OCI-LY1 (cell line): ENCODE data around the gene LBH.

ENCODE experiments used
- H2AFZ ChIP-seq: fragments of 200-600 bp; sonication (generic), shearing (Covaris generic); 2 replicates; pipeline ENCODE4 v1.6.0; 2014; ENCODE audit warnings: antibody characterized with exemption, mild to moderate bottlenecking, low read length
- H3F3A ChIP-seq: fragments of 200-600 bp; sonication (generic), shearing (Covaris generic); 2 replicates; pipeline ENCODE4 v1.6.0; 2014; ENCODE audit warnings: mild to moderate bottlenecking, antibody characterized with exemption, low read length, moderate library complexity; ENCODE audit not compliant: insufficient read depth
- H3K27ac ChIP-seq: fragments of 200-600 bp; sonication (generic); 2 replicates; pipeline ENCODE4 v1.5.1; 2014; ENCODE audit warnings: low read length, mixed run types, mild to moderate bottlenecking, low read depth; ENCODE audit not compliant: poor library complexity, severe bottlenecking
- H3K27me3 ChIP-seq: fragments of 200-600 bp; sonication (generic); 2 replicates; pipeline ENCODE4 v1.6.0; 2014; ENCODE audit warnings: antibody characterized with exemption, mild to moderate bottlenecking, low read length, moderate library complexity; ENCODE audit not compliant: insufficient read depth
- H3K36me3 ChIP-seq: fragments of 200-600 bp; sonication (generic); 2 replicates; pipeline ENCODE4 v1.6.1; 2014; ENCODE audit warnings: mild to moderate bottlenecking, antibody characterized with exemption, low read length, moderate library complexity, mixed read lengths; ENCODE audit not compliant: insufficient read depth
- H3K4me1 ChIP-seq: fragments of 200-600 bp; sonication (generic); 2 replicates; pipeline ENCODE4 v1.5.1; 2014; ENCODE audit warnings: mild to moderate bottlenecking, low read length, moderate library complexity; ENCODE audit not compliant: insufficient read depth, severe bottlenecking
- H3K4me2 ChIP-seq: fragments of 200-600 bp; sonication (generic), shearing (Covaris generic); 2 replicates; pipeline ENCODE4 v1.6.1; 2014; ENCODE audit warnings: low read length
- H3K4me3 ChIP-seq: fragments of 200-600 bp; sonication (generic); 2 replicates; pipeline ENCODE4 v1.5.1; 2014; ENCODE audit warnings: low read length, low read depth, mild to moderate bottlenecking, mixed read lengths; ENCODE audit not compliant: poor library complexity, severe bottlenecking
- H3K79me2 ChIP-seq: fragments of 200-600 bp; shearing (Covaris generic); 2 replicates; pipeline ENCODE4 v1.6.1; 2016; ENCODE audit warnings: mixed run types, low read length, mixed read lengths; ENCODE audit not compliant: insufficient read depth
- H3K9ac ChIP-seq: fragments of 200-600 bp; sonication (generic), shearing (Covaris generic); 2 replicates; pipeline ENCODE4 v1.6.1; 2014; ENCODE audit warnings: mild to moderate bottlenecking, low read length, mixed read lengths
- H3K9me2 ChIP-seq: fragments of 200-600 bp; sonication (generic), shearing (Covaris generic); 2 replicates; pipeline ENCODE4 v1.6.1; 2014; ENCODE audit warnings: low read depth, mild to moderate bottlenecking, low read length, mixed read lengths
- H3K9me3 ChIP-seq: fragments of 200-600 bp; shearing (Covaris generic); 2 replicates; pipeline ENCODE4 v1.6.1; 2014; ENCODE audit warnings: low read length, mixed read lengths
- H4K20me1 ChIP-seq: fragments of 200-600 bp; sonication (generic), shearing (Covaris generic); 2 replicates; pipeline ENCODE4 v1.6.0; 2016; ENCODE audit warnings: mild to moderate bottlenecking, low read length; ENCODE audit not compliant: insufficient read depth
- EZH2 ChIP-seq: fragments of 200-600 bp; sonication (generic), shearing (Covaris generic); IDR thresholded peaks from 2 replicates; pipeline ENCODE4 v1.8.0; 2017; ENCODE audit warnings: borderline replicate concordance, mixed run types, mild to moderate bottlenecking, antibody characterized with exemption, low read length, moderate library complexity, mixed read lengths
- TF ChIP-seq, protein P1 (sequence below): fragments of 200-600 bp; sonication (generic), shearing (Covaris generic); IDR thresholded peaks from 2 replicates; pipeline ENCODE4 v1.5.1; 2017; ENCODE audit warnings: mild to moderate bottlenecking, antibody characterized with exemption, low read length, moderate library complexity, mixed read lengths

LBH gene

DNA sequence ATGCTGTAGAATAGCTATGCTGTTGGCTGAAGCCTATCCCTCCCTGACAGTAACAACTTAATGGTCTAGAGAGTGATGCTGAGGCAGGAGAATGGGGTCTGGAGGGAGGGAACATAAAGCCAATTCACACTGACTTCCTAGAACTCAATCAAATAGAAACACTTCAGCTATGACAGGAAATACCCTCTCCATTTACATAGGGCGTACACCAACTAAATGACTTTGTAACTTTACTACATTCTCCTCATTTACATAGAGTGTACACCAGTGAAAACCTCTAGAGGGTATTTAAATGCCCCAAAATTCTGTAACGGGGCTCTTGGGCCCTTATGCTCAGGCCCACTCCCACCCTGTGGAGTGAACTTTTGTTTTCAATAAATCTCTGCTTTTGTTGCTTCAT is 43.0 kb upstream of the LBH start:
- Histone ChIP-seq H3K79me2 (no peaks in the 10 kb centered on the region), H3K9me3 (no peaks in the 10 kb centered on the region), H4K20me1 (no peaks in the 10 kb centered on the region), H3K4me1 (no peaks in the 10 kb centered on the region), H3K27ac (no peak overlapping the region), H3K9ac (no peak overlapping the region), H3K27me3 (no peaks in the 10 kb centered on the region; the same call in 1 of the 2 replicates), H3K4me2 (no peak overlapping the region), H2AFZ (no peak overlapping the region), H3K9me2 (no peaks in the 10 kb centered on the region), H3K4me3 (no peak overlapping the region), H3K36me3 (no peaks in the 10 kb centered on the region), H3F3A (no peaks in the 10 kb centered on the region)
- no peak for TF ChIP-seq EZH2
- TF ChIP-seq, protein P1, sequence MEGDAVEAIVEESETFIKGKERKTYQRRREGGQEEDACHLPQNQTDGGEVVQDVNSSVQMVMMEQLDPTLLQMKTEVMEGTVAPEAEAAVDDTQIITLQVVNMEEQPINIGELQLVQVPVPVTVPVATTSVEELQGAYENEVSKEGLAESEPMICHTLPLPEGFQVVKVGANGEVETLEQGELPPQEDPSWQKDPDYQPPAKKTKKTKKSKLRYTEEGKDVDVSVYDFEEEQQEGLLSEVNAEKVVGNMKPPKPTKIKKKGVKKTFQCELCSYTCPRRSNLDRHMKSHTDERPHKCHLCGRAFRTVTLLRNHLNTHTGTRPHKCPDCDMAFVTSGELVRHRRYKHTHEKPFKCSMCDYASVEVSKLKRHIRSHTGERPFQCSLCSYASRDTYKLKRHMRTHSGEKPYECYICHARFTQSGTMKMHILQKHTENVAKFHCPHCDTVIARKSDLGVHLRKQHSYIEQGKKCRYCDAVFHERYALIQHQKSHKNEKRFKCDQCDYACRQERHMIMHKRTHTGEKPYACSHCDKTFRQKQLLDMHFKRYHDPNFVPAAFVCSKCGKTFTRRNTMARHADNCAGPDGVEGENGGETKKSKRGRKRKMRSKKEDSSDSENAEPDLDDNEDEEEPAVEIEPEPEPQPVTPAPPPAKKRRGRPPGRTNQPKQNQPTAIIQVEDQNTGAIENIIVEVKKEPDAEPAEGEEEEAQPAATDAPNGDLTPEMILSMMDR, result no peak

DNA sequence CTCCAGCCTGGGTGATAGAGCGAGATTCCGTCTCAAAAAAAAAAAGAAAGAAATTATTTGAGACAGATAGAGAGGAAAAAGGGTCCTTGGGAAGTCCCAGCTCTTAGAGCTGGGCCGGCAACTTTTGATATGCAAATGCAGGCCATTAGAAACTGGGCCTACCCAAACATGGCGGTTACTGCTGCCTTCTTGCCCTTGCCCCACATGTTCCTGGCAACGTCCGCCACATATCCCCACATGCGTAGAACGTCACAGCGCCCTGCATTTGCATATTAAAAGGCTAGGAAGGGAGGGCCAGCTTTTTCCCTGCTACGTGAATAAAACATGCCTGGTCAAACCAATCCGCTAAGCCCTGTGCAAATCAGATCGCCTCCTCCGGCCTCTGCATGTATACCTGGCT is 40.7 kb upstream of the LBH start:
- no peak for TF ChIP-seq EZH2
- TF ChIP-seq, protein P1, result no peak
- H3K4me1 ChIP-seq, result no peaks in the 10 kb centered on the region
- H3F3A ChIP-seq, result no peaks in the 10 kb centered on the region
- no peak overlapping the region for H3K4me3 ChIP-seq
- H3K27ac ChIP-seq, result no peak overlapping the region
- no peaks in the 10 kb centered on the region for H3K27me3 ChIP-seq
- H3K9me2 ChIP-seq, result no peaks in the 10 kb centered on the region
- H4K20me1 ChIP-seq, result no peaks in the 10 kb centered on the region
- no peaks in the 10 kb centered on the region for H3K79me2 ChIP-seq
- no peaks in the 10 kb centered on the region for H3K9me3 ChIP-seq
- no peak overlapping the region for H3K9ac ChIP-seq
- no peaks in the 10 kb centered on the region for H3K36me3 ChIP-seq
- no peak overlapping the region for H2AFZ ChIP-seq
- no peak overlapping the region for H3K4me2 ChIP-seq

DNA sequence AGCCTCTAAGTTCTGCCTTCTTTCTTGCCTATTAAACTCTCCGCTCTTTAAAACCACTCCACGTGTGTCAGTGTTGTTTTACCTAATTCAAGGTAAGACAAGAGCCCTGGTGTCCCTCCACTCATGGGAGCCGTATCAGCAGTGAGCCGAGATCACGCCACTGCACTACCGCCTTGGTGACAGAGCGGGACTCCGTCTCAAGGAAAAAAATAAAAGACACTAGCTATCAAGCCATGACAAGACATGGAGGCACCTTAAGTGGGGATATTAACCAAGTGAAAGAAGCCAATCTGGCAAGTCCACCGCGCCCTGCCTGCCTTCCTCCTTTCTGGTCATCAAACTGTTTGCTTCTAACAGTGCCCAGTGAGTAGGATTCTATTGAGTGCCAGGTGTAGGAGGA is 40.2 kb upstream of the LBH start:
- H3K9me2 ChIP-seq, result no peaks in the 10 kb centered on the region
- H3K4me2 ChIP-seq, result no peak overlapping the region
- H3K4me3 ChIP-seq, result no peak overlapping the region
- H3K27me3 ChIP-seq, result no peaks in the 10 kb centered on the region
- no peak overlapping the region for H2AFZ ChIP-seq
- no peak overlapping the region for H3K27ac ChIP-seq
- H4K20me1 ChIP-seq, result no peaks in the 10 kb centered on the region
- no peaks in the 10 kb centered on the region for H3K36me3 ChIP-seq
- no peaks in the 10 kb centered on the region for H3F3A ChIP-seq
- H3K79me2 ChIP-seq, result no peaks in the 10 kb centered on the region
- no peak overlapping the region for H3K9ac ChIP-seq
- no peak for TF ChIP-seq EZH2
- TF ChIP-seq, protein P1, result no peak
- H3K9me3 ChIP-seq, result no peaks in the 10 kb centered on the region
- H3K4me1 ChIP-seq, result no peaks in the 10 kb centered on the region
